ENCODE measurements around the gene BBIP1.
A peak's percentile ranks its signal among the peaks of the same experiment; 100 is the strongest.

The BBIP1 gene

GRCh38 chr10:110860576-110861241 is 58.3 kb downstream of the BBIP1 start:
- DNase-seq: peak; percentile 26

- DNase-seq: no peak
Measured at GRCh38 chr10:110859973-110860376, 59.0 kb downstream of the BBIP1 start.

GRCh38 chr10:110859206-110859972 is 59.6 kb downstream of the BBIP1 start:
- DNase-seq: no peak

DNA sequence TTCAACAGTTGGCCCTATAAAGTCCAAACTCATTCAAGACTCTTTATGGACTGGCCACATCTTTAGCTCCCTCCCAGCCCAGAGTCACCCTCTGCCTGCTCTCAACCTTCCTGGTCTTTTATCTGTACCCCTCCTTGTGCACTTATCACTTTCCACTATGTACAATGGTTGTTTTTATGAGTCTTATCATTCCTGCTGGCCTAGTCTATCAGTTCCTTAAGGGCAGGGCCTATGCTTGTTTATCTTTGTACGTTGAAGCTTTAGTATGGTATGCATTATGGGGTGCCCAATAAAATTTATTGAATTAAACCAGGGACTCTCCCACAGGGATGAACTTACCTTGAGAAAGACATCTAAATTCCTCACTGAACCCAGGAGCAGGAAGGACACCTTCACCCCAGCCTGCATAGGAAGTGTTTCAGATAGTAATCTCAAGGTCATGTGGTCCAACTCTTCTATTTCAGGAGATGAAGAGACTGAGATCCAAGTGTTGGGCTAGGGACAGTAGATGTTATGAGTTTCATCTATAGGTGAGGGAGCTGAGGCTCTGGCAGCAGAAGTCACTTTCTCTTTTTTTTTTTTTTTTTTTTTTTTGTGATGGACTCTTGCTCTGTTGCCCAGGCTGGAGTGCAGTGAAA is 60.6 kb downstream of the BBIP1 start:
- DNase-seq: no peak

- DNase-seq: no peak
Measured at GRCh38 chr10:110857265-110858171, 61.5 kb downstream of the BBIP1 start.

DNA sequence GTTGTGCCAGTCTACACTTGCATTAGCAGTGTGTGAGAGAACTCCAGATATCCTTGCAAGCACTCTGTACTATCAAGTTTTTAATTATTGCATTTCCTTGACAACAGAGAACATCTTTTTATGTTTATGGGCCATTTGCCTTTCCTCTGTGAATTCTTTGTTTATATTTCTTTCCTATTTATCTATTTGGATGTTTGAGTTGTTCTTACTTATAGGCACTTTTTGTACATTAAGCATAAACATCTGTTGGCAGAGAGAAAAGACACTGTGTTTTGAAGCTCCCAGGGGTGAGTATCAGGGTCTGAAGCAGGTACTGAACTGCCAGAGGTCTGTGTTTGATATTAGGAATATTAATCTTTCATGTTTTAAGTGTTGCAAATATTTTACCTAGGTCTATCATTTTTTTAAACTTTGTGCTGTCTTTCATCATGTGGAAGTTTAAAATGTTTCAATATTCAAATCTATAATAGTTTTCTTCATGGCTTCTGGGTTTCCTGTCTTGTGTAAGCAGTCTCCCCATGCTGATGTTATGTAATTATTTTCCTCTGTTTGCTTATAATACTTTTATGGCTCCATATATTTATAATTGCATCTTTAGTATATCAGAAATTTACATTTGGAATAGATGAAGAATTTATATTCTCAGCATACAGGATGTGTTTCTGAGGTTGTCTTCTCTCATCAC is 64.9 kb downstream of the BBIP1 start:
- DNase-seq: no peak

- no peak for DNase-seq
Measured at GRCh38 chr10:110852947-110853346, 66.0 kb downstream of the BBIP1 start.

- no peak for DNase-seq
Measured at GRCh38 chr10:110852255-110852896, 66.6 kb downstream of the BBIP1 start.

DNA sequence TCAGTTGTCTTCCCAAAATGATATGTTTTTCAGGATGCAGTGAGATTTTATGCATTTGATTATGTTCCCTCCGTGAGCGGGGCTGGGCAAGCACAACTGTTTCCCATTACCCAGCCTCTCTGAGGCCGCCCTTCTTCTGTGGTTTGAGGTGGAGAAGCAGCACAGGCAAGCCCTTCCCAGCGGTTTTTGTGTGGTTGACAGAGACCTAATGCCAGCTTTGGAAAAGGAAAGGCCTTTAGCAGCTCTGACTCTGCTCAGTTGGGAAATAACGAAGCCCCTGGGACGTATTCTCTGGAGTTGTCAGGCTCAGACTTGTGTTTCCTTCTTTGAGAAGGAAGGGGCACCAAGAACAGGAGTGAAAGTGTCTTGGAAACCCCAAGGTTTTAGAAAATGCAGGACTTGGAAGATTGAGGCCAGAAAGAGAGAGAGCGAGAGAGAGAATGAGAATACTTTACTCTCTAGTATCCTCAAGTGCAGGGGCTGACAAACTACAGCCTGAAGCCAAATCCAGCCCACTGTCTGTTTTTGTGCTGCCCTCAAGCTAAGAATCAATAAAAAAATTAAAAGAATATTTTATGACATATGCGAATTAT is 67.9 kb downstream of the BBIP1 start:
- no peak for DNase-seq

DNA sequence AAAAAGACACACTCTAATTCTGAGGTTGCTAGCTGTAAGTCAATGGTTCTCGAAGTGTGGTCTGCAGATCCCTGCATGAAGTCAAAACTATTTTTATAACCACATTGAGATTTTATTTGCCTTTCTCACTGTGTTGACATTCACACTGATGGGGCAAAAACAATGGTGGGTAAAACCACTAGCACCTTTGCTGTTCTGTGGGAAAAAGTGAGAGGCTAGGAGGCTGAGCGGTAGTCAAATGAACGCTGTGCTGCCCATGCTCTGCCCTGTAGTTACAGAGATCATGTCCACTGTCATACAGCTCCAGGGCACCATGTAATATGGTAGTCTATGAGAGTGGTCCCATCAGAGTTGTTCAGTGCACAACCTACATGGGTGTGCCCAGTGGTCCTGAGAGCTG is 68.9 kb downstream of the BBIP1 start:
- DNase-seq: no peak
